OCI-LY7 (cell line): Measurements from ENCODE around the gene KIF3A. TPM values are rescaled to one million over a fixed set of nuclear protein-coding genes. Genes with fewer than 3 reads are reported as not detected.

ENCODE experiments used
- BruUV-seq: library from RNA; stranded (reverse); fragments of 400-500 nt; replicated peaks from 2 replicates; lab custom pipeline; 2021; lab: Mats Ljungman, UMichigan
- CTCF ChIA-PET: fragments of 300-600 bp; sonication (Branson Sonifier 250); formaldehyde crosslinking; loops from one replicate; lab custom pipeline; 2022; ENCODE audit warnings: antibody characterized with exemption; ENCODE audit not compliant: unreplicated experiment; lab: Charles Lee
- POLR2A ChIA-PET: fragments of 300-600 bp; sonication (Branson Sonifier 250); formaldehyde crosslinking; loops from one replicate; lab custom pipeline; 2022; ENCODE audit warnings: antibody characterized with exemption; lab: Charles Lee
- DNase-seq: peaks from one replicate; pipeline ENCODE4 v3.0.0-alpha.2; 2015; ENCODE audit warnings: low spot score
- H2AFZ ChIP-seq: fragments of 200-600 bp; sonication (generic), shearing (Covaris generic); 2 replicates; pipeline ENCODE4 v1.6.1; 2014; ENCODE audit warnings: mild to moderate bottlenecking, antibody characterized with exemption, low read length, moderate library complexity
- H3K27ac ChIP-seq: fragments of 200-600 bp; sonication (generic); 2 replicates; pipeline ENCODE4 v1.5.1; 2014; ENCODE audit warnings: mixed run types, low read depth, mild to moderate bottlenecking, moderate library complexity, low read length, inconsistent platforms; ENCODE audit not compliant: poor library complexity, severe bottlenecking
- H3K36me3 ChIP-seq: fragments of 200-600 bp; sonication (generic); 2 replicates; pipeline ENCODE4 v1.6.1; 2014; ENCODE audit warnings: mild to moderate bottlenecking, antibody characterized with exemption, low read length, moderate library complexity, mixed read lengths; ENCODE audit not compliant: insufficient read depth
- H3K4me1 ChIP-seq: fragments of 200-600 bp; sonication (generic); 2 replicates; pipeline ENCODE4 v1.5.1; 2014; ENCODE audit warnings: mild to moderate bottlenecking, low read length; ENCODE audit not compliant: insufficient read depth, poor library complexity, severe bottlenecking
- H3K4me2 ChIP-seq: fragments of 200-600 bp; sonication (generic); 2 replicates; pipeline ENCODE4 v1.6.1; 2014; ENCODE audit warnings: mild to moderate bottlenecking, low read length
- H3K4me3 ChIP-seq: fragments of 200-600 bp; sonication (generic); 2 replicates; pipeline ENCODE4 v1.5.1; 2014; ENCODE audit warnings: mild to moderate bottlenecking, low read depth, low read length; ENCODE audit not compliant: poor library complexity, severe bottlenecking
- H3K79me2 ChIP-seq: fragments of 200-600 bp; sonication (generic); 2 replicates; pipeline ENCODE4 v1.6.1; 2016; ENCODE audit warnings: low read depth, mild to moderate bottlenecking, low read length, moderate library complexity, mixed read lengths; ENCODE audit not compliant: insufficient read depth
- H3K9me2 ChIP-seq: fragments of 200-600 bp; sonication (generic); 2 replicates; pipeline ENCODE4 v1.6.1; 2016; ENCODE audit warnings: mild to moderate bottlenecking, low read length, mixed read lengths; ENCODE audit not compliant: insufficient read depth
- H3K9me3 ChIP-seq: fragments of 200-600 bp; sonication (generic); 2 replicates; pipeline ENCODE4 v1.6.1; 2014; ENCODE audit warnings: mild to moderate bottlenecking, mixed run types, low read length, mixed read lengths
- H4K20me1 ChIP-seq: fragments of 200-600 bp; sonication (generic); 2 replicates; pipeline ENCODE4 v1.6.1; 2014; ENCODE audit warnings: mild to moderate bottlenecking, antibody characterized with exemption, low read length, moderate library complexity, mixed read lengths; ENCODE audit not compliant: insufficient read depth
- EZH2phosphoT487 ChIP-seq: fragments of 200-600 bp; sonication (generic); IDR thresholded peaks from 2 replicates; pipeline ENCODE4 v1.6.1; 2018; ENCODE audit warnings: low read depth, borderline replicate concordance, mild to moderate bottlenecking, mixed run types, antibody characterized with exemption, low read length, moderate library complexity, mixed read lengths
- intact Hi-C: fragments of 100-400 bp; cut with micrococcal nuclease; formaldehyde crosslinking; loops from one replicate; pipeline ENCODE4 v1.10.0; 2022; ENCODE audit not compliant: unreplicated experiment
- total RNA-seq, 2 experiments: library from RNA; depleted of rRNA in 1 of 2; stranded (reverse); fragments of >200 nt in 1 of 2; shearing (Covaris generic) in 1 of 2; gene quantifications; 2 replicates each; pipeline ENCODE4 v1.2.3, GENCODE V29; 2014 to 2022
- TF ChIP-seq, protein P1 (sequence below): fragments of 200-600 bp; sonication (generic); conservative IDR thresholded peaks from 2 replicates; pipeline ENCODE4 v1.5.1; 2014; ENCODE audit warnings: mild to moderate bottlenecking, antibody characterized with exemption, low read length, moderate library complexity, mixed read lengths

Gene KIF3A
- total RNA-seq, 2 experiments from 2014 or later: 6.7 to 14.2 TPM

DNA sequence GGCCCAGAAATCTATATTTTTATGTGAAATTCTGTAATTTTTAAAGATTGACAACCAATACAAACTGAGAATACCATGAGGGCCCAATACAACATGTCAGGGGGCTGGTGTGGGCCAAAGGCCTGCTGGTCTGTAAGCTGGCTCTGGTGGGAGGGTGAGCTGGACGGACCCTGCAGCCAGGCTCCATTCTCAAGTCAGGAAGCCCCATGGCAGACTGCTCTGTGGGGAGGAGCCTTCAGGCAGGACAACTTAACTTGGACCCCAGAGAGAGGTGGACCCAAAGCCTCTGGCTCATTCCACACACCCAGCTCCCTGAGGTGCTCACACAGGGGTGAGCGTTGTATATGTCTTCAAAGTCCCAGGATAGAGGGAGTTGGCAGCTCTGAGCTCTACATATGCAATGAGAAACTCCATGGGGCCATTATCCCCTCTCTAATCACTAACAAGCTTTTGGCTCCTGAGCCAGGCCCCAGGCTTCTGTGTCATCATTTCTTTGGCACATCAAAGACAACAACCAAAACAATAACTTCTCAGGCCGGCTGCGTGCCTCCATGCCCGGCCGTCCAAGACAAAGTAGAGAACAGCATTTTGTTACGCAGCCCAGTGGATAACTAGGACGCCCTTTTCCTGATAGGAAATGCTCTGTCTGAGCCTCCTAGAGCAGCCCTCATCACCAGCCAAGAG is 33.3 kb upstream of the KIF3A start:
- Histone ChIP-seq H3K4me2 (no peak overlapping the region), H3K4me3 (no peak overlapping the region), H4K20me1 (no peaks in the 10 kb centered on the region), H3K79me2 (no peaks in the 10 kb centered on the region), H3K27ac (no peak overlapping the region), H3K4me1 (no peaks in the 10 kb centered on the region), H3K9me3 (no peaks in the 10 kb centered on the region), H3K36me3 (no peaks in the 10 kb centered on the region), H3K9me2 (no peaks in the 10 kb centered on the region), H2AFZ (no peak overlapping the region)
- CTCF ChIA-PET: no interaction called here
- intact Hi-C loops: no loop called here
- no TSS peak for BruUV-seq
- POLR2A ChIA-PET: no interaction called here
- no peak for DNase-seq
- no peak for TF ChIP-seq EZH2phosphoT487

DNA sequence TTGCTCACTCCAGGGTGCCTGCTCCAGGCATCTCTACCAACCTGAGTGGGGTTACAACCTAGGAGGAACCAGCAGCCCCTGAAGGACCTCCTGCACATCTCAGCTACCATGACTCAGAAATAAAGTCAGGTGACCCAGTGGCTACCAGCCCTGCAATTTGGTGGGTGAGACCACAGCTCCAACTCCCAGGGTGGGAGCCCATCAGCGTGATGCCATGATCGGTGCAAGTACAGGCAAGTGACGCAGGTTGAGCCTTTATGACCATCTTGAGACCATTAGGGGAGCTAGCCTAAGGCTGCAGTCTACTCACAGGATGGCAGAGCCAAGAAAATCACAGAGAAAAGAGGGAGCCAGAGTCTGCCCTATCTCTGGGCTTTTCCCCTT is 31.1 kb upstream of the KIF3A start:
- CTCF ChIA-PET: no interaction called here
- Histone ChIP-seq H3K9me2 (no peaks in the 10 kb centered on the region), H3K4me1 (no peaks in the 10 kb centered on the region), H3K4me2 (no peak overlapping the region), H3K9me3 (no peaks in the 10 kb centered on the region), H2AFZ (no peak overlapping the region), H3K27ac (no peak overlapping the region), H3K36me3 (no peaks in the 10 kb centered on the region), H4K20me1 (no peaks in the 10 kb centered on the region), H3K4me3 (no peak overlapping the region), H3K79me2 (no peaks in the 10 kb centered on the region)
- TF ChIP-seq EZH2phosphoT487: no peak
- POLR2A ChIA-PET: no interaction called here
- no peak for DNase-seq
- BruUV-seq: no TSS peak
- intact Hi-C loops: no loop called here

DNA sequence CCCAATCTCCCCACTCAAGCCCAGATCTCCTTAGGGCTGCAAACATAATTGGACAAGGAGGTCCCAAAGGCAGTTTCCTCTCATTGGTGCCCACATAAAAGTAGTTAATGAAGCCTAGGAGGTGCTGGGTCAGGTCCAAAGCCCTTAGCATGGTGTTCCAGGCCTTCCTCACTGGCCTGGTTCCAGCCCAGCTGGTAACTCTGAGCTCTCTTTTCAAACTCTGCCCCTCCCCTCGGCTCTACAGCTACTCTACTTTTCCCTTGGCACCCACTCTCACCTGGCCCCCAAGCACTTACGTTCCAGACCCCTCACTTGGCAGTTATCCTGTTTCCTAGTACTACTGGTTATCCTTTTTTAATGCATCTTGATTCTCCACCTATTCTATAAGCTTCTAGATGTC is 29.8 kb upstream of the KIF3A start:
- no peak overlapping the region for H3K27ac ChIP-seq
- CTCF ChIA-PET: interaction anchor here (0.8 kb wide), 1 partner anchor 12 kb away, joined by 3 read pairs; no protein-coding TSS in a partner anchor
- H3K9me2 ChIP-seq: no peaks in the 10 kb centered on the region
- no peak for DNase-seq
- H2AFZ ChIP-seq: no peak overlapping the region
- POLR2A ChIA-PET: no interaction called here
- intact Hi-C loops: no loop called here
- no peak overlapping the region for H3K4me2 ChIP-seq
- H3K4me3 ChIP-seq: no peak overlapping the region
- no peaks in the 10 kb centered on the region for H3K36me3 ChIP-seq
- H3K9me3 ChIP-seq: no peaks in the 10 kb centered on the region
- H3K79me2 ChIP-seq: no peaks in the 10 kb centered on the region
- no peaks in the 10 kb centered on the region for H4K20me1 ChIP-seq
- no TSS peak for BruUV-seq
- TF ChIP-seq, protein P1, sequence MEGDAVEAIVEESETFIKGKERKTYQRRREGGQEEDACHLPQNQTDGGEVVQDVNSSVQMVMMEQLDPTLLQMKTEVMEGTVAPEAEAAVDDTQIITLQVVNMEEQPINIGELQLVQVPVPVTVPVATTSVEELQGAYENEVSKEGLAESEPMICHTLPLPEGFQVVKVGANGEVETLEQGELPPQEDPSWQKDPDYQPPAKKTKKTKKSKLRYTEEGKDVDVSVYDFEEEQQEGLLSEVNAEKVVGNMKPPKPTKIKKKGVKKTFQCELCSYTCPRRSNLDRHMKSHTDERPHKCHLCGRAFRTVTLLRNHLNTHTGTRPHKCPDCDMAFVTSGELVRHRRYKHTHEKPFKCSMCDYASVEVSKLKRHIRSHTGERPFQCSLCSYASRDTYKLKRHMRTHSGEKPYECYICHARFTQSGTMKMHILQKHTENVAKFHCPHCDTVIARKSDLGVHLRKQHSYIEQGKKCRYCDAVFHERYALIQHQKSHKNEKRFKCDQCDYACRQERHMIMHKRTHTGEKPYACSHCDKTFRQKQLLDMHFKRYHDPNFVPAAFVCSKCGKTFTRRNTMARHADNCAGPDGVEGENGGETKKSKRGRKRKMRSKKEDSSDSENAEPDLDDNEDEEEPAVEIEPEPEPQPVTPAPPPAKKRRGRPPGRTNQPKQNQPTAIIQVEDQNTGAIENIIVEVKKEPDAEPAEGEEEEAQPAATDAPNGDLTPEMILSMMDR: no peak
- TF ChIP-seq EZH2phosphoT487: no peak
- H3K4me1 ChIP-seq: no peaks in the 10 kb centered on the region

DNA sequence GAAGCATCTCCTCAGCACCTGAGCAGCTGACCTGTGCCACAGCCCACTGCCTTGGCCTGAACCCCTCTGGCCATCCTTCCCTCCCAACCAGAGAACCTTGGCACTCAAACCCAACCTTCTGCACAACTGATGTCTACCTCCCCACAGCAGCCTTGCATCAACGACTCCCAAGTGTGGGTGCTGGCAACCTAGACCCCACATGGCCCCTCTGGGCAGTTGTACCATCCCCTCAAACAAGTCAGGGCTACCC is 29.4 kb upstream of the KIF3A start:
- H3K27ac ChIP-seq: no peak overlapping the region
- CTCF ChIA-PET: no interaction called here
- no peaks in the 10 kb centered on the region for H3K4me1 ChIP-seq
- no peak overlapping the region for H3K4me2 ChIP-seq
- no peaks in the 10 kb centered on the region for H4K20me1 ChIP-seq
- DNase-seq: no peak
- no peaks in the 10 kb centered on the region for H3K9me2 ChIP-seq
- no peaks in the 10 kb centered on the region for H3K9me3 ChIP-seq
- no peaks in the 10 kb centered on the region for H3K79me2 ChIP-seq
- TF ChIP-seq, protein P1: no peak
- no peak for TF ChIP-seq EZH2phosphoT487
- H2AFZ ChIP-seq: no peak overlapping the region
- H3K4me3 ChIP-seq: no peak overlapping the region
- BruUV-seq: no TSS peak
- POLR2A ChIA-PET: no interaction called here
- H3K36me3 ChIP-seq: no peaks in the 10 kb centered on the region
- intact Hi-C loops: no loop called here
